Tibial nerve (tissue), 3 donors: ENCODE data around the gene SLC11A2.

Source experiments
- CTCF ChIP-seq, 5 experiments: fragments of 200-600 bp in 3 of 5; fragments of 450-650 bp in 2 of 5; sonication (generic) in 3 of 5; IDR thresholded peaks; one replicate each; pipeline ENCODE4 v1.5.1; 2016 to 2019; ENCODE audit warnings: antibody characterized with exemption in 5 of 5, mild to moderate bottlenecking in 3 of 5, moderate library complexity in 2 of 5
- POLR2A ChIP-seq, 2 donors: fragments of 450-650 bp; IDR thresholded peaks; one replicate each; pipeline ENCODE4 v1.6.1; 2017; ENCODE audit warnings: antibody characterized with exemption in 2 of 2, mild to moderate bottlenecking in 2 of 2, moderate library complexity in 2 of 2

DNA sequence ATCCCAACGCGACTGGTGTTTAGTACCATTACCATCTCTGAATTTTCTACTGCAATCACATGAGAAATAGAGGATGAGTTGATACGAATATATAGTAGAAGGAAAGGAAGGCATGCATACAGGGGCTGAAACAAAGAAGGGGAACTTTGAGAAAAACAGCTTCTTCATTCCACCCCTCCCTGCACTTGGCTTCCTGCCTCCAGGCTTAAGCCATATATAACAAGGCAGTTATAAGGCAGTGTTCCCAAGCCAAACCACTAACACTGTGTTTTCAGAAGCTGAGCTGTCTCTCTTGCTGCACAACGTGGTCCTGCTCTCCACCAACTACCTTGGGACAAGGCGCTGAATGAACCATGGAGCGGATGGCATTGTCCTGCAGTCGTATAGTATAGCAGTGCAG, 32.9 kb upstream of the SLC11A2 start:
- TF ChIP-seq POLR2A (IDR thresholded peaks at IDR 0.05): no peak
- TF ChIP-seq CTCF (IDR thresholded peaks at IDR 0.05): no peak
